SKM-1 treated with dmso at 0.1 percent for 144 hours (cell line): ENCODE results near the gene CLEC7A.

Experiments used
- DNase-seq: peaks from one replicate; lab custom pipeline; 2025; ENCODE audit not compliant: unreplicated experiment; lab: John Stamatoyannopoulos, UW

CLEC7A gene

DNA sequence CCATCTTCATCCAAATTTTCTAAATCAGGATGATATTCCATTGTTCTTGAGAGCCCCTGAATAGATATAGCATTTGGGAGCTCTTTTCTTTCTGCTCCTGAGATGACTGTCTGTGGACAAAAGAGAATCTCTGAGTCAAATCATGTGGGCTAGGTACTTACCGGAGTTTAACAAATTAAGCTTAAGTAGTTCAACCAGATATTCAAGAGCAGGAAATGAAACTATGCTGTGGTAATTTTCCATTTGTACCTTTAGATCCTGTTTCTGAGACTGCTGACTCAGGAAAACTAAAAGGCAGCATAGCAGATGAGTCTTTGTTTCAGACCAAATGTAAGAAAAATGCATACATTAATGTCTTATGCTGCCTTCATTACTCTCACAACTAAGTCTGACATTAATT lies at the start of gene CLEC7A:
Gene CLEC7A (minus strand): TSS at position 158 of the 400 bp plus-strand sequence. CDS start 117 bp downstream, at position 41.
- peak; percentile 16 for DNase-seq

DNA sequence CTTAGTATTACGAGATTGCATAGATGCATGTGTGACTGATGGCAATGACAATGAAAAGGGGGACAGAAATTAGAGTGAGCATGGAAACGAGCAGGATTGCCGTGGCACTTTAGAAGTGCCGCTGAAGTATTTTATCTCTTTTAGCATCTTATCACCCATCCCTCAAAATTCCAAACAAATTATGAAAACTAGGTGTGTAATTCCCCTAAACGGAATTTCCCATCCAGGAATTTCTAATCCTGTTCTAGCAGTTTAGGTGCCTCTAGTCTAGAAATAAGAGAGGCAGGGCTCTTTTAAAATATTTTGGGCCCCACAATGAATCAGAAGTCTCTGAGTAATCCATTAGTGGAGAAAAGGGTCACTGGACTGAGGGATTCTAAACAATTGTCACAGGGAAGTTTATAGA lies 49.8 kb upstream of the CLEC7A start:
- DNase-seq: no peak

DNA sequence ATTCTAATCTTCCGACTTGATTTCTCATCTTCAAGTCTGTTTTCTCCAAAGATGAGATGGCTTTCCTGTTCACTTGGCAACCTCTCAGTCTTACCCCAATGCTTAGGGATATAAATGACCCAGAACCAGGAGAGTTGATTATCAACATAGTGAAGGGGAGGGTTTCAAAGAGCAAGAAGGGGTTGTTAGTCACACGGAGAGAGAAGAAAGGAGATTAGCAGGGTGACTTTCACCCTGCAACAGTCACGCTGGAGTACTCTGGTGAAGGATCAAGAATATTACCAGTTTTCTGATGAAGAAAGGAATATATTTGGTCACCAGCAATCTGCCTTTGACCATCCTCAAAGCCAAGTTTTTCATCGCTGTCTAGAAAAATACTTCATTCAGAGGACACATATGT lies 48.8 kb upstream of the CLEC7A start, which contains the start of gene TMEM52B:
Gene TMEM52B (plus strand): TSS at position 212 of the 400 bp plus-strand sequence. CDS start 543 bp downstream, outside the sequence.
- DNase-seq: no peak

DNA sequence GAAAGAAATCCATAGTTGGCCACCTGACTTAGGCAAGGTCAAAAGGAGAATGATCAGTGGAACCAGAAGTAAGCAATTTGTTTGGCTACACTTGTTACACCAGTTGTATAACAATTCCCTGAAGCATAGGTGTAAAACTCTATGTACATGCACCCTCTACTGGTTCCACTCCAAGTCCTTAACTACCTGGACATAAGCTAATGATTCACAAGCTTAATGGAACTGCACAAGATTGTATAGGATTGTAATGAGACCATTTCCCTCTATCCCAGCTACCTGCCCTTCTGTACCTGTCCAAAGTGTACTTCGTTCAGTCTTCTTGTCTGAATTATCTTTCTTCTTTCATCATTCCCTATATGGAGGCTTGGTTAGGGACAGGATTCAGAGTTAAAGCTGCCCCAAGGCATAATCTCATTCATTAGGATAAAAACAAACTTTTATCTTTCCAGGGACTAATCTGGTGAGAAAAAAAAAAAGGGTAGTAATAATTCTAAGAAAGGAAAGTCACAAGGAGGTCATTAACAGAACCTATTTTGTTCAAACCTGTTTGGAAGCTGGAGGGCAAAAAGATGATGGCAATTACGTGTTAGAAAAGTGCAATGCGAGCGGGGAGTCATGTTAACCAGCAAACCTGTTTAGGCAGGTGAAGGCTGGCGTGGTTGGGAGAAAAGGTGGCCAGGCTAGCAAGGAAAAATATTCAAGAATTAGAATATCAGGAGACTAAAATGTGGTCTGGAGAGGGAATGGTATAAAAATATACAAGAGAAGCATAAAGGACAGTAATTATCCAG lies 46.0 kb upstream of the CLEC7A start:
- no peak for DNase-seq

DNA sequence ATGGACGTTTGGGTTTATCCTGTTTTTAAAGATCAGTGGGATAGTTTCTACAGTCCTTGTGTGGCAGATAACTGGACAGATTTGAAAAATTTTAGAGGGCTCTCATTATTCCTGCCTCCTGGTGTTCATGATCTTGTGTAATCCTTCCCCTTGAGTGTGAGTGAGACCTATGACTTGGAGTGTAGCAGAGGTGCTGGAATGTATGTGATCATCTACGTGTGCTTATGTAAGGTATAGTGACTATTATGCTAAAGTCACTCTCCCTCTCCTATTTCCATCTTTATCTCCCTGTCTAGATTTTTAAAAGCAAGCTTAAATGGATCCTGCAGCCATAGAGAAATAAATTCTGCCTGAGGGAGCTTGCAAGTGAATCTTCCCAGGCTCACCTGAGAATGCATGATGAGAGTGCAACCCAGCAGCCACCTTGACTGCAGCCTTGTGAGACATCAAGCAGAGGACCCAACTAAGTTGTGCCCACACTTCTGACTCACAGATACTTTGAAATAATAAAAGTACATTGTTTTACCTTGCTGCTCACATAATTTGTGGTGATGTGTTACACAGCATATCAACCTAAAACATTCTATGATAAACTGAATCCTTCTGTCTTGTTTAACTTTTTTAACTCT lies 45.1 kb upstream of the CLEC7A start:
- no peak for DNase-seq

DNA sequence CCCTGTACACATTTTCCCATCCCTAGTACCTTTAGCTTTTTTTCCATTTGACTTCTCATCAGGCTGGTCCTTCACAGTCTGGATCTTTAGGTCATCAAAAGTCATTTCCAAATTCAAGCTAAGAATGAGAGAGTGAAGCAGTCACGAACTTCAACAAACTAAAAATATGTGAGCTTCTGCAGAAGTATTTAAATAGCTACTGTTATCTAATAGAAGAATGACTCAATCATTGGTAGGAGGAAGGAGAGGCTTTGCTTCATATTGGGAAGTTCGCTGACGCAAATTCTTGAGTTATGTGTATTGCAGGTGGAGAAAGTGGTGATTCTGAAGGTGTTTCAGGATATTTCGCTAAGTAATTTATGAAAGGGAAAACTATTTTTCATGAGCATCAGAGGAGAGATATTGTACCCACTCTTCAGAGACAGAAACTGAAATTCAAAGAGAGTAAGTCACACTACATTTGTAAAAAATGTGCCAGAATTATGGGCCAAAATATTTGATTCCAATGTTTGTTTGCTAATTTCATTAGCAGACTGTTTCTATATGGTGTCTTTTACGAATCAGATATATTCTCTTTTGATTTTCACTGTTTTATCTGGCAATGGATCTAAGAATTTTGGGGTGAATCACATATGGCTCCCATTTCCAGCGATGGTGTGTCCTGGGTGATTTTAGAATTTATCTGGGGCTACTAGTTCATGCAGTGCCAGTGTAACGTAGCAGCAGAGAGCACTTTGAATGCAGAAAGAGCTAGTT lies 42.2 kb upstream of the CLEC7A start, which contains the start of gene OLR1:
Gene OLR1 (minus strand): TSS at position 160 of the 756 bp plus-strand sequence. CDS start 55 bp downstream, at position 105.
- DNase-seq: peak; percentile 28

DNA sequence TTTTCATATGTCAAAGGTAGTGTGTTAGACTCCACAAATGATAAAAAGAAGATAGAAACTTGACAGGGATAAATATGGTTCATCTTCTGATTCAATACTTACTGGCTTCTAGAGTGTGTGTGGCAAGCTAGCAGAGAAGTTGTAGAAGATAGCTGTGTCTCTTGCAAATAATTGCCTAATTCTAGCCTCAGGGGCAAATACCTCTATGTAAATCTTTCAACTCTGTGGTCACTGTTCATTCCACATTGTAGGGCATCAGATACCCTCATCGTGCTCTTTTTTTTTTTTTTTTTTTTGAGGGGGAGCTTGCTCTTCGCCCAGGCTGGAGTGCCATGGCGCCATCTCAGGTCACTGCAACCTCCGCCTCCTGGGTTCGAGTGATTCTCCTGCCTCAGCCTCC lies 40.2 kb upstream of the CLEC7A start:
- peak; percentile 41 for DNase-seq

DNA sequence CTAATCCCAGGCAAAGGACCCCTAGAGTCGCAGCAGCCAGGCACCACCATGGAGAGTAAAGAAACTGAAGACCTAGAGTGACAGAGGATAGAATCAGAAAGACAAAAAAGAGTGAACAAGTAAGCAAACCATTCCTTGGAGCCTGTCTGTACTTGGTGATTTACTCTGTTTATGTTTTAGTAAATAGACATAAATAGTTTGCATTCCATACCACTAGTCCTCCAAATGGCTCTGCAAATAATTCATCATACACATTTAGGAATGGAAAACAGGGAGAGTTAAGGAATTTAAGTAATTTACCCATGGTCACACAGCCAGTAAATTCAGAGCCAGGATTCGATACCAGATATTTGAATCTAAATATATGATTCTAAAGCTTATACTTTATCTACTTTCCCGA lies 39.1 kb upstream of the CLEC7A start:
- DNase-seq: no peak

DNA sequence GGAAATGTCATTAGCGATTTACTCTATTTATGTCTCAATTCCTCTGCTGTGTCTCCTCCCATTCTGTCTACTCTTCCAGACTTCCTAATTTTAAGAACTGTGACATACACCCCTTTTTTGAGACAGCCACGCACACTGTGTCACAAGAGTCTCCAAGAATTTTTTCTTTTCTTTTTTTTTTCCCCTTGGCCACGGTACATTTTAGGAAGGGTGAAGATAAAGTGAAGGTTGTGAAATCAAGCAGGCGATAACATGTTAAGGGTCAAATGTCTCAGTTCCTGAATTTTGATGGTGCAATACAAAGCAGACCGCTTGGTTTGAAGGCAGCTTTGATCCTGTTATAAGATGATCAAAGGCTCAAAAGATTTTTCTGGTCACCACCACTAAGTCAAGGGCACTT lies 37.6 kb upstream of the CLEC7A start:
- peak; percentile 86 for DNase-seq

DNA sequence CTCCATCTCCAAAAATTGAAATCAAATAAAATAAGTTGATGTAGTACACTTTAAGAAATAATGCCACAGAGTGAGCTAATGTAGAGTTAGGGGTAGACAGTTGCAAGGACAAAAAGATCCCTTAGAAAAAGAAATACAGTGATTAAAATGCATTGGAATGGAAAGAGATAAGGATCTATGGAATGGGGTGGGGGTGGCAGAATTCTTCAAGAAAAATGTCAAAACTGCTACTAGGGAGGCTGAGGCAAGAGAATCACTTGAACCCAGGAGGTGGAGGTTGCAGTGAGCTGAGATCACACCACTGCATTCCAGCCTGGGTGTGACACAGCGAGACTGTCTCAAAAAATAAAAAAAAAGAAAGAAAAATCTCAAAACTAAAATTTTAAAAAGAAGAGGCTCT lies 35.4 kb upstream of the CLEC7A start:
- no peak for DNase-seq

DNA sequence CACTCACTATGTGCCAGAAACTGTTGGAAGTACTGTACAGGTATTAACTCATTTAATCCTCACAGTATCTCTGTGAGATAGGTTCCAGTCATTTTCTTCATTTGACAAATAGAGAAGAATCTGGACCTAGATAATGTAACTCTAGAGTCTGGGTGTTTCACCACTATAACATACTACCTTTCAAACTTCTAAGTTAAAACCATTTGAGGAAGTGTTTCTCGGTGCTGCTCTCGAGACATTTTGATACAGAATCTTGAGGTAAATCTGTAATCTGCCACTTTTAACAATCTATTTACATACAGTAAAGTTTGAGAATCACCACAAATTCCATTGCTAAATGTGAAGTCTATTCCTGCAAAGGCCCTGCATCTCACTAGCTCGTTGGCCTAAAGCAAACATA lies 33.1 kb upstream of the CLEC7A start:
- peak; percentile 16 for DNase-seq

DNA sequence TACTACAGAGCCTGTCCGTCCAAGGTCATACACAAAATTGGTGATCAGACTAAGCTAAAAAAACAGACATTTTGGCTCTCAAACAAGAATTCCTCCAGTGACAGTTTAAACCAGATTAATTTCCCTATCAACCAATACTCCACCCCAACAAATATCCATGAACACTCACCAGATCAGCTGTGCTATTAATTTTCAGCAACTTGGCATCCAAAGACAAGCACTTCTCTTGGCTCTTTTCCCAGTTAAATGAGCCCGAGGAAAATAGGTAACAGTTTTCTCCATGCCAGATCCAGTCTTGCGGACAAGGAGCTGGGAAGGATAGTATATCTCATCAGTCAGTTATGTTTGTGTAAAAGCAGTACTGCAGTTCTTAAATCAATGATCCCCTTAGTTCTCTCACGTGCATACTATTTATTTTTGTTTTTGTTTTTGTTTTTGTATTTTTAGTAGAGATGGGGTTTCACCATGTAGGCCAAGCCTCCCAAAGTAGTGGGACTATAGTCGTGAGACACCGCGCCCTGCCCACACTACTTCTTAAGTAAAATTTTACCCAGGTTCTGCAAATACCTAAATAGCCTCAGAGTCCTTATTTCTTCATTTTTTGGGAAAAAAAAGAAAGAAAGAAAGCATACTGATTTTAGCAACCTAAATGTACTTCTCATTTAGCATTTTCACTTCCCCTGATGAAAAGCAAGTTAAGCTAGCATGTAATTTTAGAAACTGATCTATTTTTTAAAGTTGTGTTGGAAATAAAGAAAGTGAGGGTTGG lies 30.8 kb upstream of the CLEC7A start:
- peak; percentile 4 for DNase-seq

DNA sequence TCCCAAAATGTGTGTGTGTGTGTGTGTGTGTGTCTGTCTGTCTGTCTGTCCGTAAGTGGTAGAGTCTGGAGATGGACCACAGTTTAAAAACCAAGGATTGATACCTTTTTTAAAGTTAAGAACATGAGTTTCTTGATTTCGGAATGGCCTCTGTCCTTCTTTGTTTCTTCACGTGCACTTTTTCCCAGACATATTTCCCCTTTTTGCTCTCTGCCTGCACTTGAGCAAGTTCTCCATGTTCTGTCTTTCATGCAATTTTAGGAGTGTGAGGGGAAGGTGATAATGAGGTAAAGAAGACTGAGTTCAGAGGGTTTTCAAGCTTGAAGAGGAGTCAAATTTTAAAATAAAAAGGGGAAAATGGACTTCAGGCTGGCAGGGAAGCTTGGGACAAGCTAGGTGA lies 29.3 kb upstream of the CLEC7A start:
- no peak for DNase-seq

DNA sequence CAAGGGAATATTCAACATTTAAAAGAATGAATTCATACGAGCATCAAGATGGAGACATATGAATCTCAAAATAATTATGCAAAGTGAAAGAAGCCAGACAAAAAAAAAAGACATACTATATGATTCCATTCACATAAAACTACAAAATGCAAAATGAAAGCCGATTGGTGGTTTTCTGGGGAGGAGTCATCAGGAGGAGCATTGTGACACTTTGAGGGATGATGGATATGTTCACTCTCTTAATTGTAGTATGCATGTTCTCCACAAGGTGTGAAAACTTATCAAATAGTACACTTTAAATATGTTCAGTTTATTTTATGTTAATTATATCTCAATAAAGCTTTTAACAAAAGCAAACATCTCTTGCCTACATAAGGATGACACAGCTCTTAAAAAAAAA lies 28.4 kb upstream of the CLEC7A start:
- DNase-seq: no peak

DNA sequence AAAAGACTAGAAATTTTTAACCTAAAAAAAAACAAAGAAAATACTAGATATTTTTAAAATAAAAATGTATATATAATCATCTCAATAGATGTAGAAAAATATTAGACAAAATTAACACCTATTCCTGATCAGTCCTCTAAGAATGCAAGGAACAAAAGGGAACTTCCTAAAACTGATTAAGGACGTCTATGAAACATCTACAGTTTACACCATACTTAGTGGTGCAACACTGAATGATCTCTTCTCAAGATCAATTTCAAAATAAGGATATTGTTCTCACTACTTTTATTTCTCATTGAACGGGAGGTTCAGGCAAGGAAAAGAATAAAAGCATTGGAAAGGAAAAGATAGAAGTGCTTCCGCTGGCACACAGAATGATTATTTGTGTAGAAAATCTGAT lies 26.0 kb upstream of the CLEC7A start:
- no peak for DNase-seq

DNA sequence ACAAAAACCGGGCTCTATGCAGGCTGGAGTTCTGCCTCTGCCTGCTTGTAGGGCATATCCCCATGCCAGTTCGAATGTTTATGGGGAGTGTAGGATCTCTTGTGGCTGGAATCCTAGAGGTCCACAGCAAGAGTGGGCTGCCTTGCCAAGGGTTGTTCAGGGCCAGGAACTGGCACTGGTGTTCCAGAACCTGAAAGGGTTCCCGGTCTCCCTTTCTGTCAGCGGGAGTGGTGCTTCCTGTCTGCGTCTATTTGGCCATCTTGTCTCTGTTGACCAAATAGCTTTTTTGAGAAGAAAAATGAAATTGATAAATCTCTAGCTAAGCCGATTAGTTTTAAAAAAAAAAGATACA lies 24.1 kb upstream of the CLEC7A start:
- DNase-seq: no peak

DNA sequence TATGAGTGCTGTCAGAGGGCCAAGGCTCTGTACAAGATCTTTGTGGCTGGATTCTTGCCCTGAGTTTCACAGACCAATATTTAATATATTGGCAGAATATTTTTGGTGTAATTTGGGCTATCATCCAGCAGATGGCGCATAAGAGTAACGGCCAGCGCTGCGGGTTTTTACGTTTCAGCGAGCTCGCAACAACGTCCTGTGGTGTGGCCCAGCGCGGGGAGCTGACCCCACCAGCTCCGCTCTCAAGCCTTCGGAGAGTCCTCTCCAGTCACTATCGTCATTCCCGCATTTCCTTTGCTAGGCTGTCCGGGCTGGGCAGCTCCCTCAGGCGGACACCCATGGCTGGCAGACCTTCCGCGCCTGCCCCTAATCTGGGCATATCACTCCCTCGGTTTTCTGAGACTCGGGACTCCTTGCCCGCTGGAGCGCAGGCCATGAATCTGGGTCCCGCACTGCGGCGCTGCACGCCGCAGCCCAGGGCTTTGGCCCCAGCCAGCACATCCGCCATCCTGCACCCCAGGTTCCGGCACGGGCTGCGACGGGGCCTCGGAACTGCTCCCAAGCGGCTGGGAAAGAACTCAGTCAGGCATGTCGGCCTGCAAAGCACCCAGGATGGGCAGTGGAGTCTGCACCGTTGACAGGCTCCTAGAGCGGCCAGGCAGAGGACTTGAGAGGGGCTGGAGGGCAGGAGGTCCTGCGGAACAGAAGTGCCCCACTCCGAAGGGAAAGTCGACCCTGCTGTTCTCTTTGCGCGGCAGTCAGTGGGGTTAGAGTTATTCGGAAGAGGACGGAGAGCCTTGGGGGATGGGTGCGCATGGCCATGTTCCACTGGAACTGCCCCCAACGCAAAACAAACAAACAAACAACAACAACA lies 23.5 kb upstream of the CLEC7A start:
- DNase-seq: peak; percentile 14

DNA sequence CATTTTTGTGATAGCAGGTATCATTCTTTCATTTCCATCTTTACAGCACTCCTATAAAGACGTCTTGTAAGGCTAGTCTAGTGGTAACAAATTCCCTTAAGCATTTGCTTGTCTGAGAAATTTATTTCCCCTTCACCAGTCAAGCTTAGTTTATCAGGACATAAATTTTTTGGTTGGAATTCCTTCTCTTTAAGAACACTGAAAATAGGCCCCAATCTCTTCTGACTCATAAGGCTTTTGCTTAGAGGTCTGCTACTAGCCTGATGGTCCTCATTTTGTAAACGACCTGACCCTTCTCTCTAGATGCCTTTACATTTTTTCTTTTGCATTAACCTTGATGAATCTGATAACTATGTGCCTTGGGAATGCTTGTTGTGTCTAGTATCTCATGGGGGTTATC lies 21.6 kb upstream of the CLEC7A start:
- no peak for DNase-seq

DNA sequence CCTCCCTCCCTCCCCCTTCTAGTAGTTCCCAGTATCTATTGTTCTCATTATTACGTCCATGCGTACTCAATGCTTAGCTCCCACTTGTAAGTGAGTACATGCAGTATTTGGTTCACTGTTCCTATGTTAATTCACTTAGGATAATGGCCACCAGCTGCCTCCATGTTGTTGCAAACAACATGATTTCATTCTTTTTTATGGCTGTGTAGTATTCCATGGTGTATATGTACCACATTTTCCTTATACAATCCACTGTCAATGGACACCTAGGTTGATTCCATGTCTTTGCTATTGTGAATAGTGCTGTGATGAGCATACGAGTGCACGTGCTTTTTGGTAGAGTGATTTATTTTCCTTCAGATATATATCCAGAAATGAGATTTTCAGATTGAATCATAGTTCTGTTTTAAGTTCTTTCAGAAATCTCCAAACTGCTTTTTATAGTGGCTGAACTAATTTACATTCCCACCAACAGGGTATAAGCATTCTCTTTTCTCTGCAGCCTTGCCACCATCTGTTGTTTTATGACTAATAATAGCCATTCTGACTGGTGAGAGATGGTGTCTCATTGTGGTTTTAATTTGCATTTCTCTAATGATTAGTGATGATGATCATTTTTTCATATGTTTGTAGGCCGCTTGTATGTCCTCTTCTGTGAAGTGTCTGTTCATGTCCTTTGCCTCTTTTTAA lies 17.9 kb upstream of the CLEC7A start:
- no peak for DNase-seq
